Measurements from ENCODE around the gene CFAP74. TPM values are rescaled to one million over a fixed set of nuclear protein-coding genes. Genes with fewer than 3 reads are reported as not detected.

Gene CFAP74
- total RNA-seq, 2 experiments from 2014 or later: not detected

DNA sequence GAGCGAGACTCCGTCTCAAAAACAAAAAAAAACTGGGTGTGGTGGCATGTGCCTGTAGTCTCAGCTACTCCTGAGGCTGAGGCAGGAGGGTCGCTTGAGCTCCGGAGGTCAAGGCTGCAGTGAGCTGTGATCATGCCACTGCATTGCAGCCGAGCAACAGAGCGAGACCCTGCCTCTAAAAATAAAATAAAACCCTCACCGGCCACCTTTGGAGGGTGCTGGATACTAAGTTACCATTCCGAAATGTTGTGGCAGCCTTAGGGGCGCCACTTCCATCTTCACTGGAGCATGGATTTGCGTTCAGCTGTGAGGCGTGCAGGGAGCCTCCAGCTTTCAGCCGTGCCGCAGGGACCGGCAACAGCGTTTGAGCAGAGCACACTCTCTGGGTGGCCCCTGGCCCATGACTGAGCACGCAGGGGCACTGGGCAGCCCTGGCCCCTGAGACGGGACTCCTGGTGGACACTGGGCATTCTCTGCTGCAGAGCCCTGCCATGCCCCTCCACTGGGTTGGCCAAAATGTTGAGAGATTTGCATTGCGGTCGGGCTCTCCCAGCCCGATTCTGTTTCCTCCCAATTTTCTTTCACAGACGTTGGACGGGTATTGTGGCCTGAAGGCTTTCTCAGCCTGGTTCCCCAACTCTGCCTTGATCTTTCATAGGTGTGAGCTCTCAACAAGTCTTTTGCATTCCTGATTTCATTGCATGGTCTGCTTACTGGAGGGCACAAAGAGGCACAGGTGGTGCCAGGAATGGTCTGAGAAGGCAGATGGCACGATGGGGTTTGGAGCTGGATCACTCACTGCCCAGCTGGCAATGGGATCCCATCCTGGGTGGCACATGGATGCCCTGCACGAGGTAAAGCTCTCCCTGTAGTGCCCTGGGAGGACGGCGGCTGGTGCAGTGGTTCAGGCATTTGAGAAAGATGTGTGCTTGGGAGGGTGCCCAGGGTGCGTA lies 5.8 kb upstream of the CFAP74 start:
- ATAC-seq: no peak
- CTCF ChIA-PET: interaction anchor here (1.6 kb wide), 1 partner anchor 35 kb away, joined by 7 read pairs; no protein-coding TSS in a partner anchor
- Mint-ChIP-seq H3K27ac (no peak overlapping the region), H3K4me1 (ENCODE audit: low read depth) (no peaks in the 10 kb centered on the region), H3K27me3 (ENCODE audit: low read depth) (peaks cover 17% of the 10 kb centered on the region), H3K36me3 (ENCODE audit: low read depth) (no peaks in the 10 kb centered on the region), H3K4me3 (no peak overlapping the region), H3K9me3 (ENCODE audit: insufficient read depth) (no peaks in the 10 kb centered on the region)
- DNase-seq: no peak
- POLR2A ChIA-PET: no interaction called here

DNA sequence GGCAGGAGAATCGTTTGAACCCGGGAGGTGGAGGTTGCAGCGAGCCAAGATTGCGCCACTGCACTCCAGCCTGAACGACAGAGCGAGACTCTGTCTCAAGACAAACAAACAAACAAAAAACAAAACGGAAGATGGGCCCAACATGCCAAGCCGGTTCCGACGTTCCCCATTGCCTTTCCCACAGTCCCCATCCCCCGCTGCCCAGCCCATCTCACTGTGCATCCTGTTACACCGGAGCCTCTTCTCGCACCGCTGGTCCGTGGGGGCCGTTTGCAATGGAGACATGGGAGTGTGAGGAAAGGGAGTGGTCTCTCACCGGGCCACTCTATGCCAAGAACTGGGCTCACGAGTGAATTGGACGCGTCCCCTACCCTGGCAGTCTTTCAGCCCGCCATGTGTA lies 1.3 kb upstream of the CFAP74 start:
- DNase-seq: no peak
- H3K27ac Mint-ChIP-seq: no peak overlapping the region
- no peak overlapping the region for H3K4me3 Mint-ChIP-seq
- H3K4me1 Mint-ChIP-seq (ENCODE audit: low read depth): no peaks in the 10 kb centered on the region
- no peaks in the 10 kb centered on the region for H3K9me3 Mint-ChIP-seq (ENCODE audit: insufficient read depth)
- peaks cover 35% of the 10 kb centered on the region for H3K27me3 Mint-ChIP-seq (ENCODE audit: low read depth)
- no peaks in the 10 kb centered on the region for H3K36me3 Mint-ChIP-seq (ENCODE audit: low read depth)
- no peak for ATAC-seq
- POLR2A ChIA-PET: no interaction called here
- CTCF ChIA-PET: no interaction called here

- Mint-ChIP-seq H3K4me1 (ENCODE audit: low read depth) (no peaks in the 10 kb centered on the region), H3K4me3 (no peak overlapping the region), H3K9me3 (ENCODE audit: insufficient read depth) (no peaks in the 10 kb centered on the region), H3K36me3 (ENCODE audit: low read depth) (no peaks in the 10 kb centered on the region), H3K27me3 (ENCODE audit: low read depth) (peaks cover 44% of the 10 kb centered on the region), H3K27ac (no peak overlapping the region)
- DNase-seq (no peak), ATAC-seq (no peak)
- POLR2A ChIA-PET: no interaction called here
- CTCF ChIA-PET: no interaction called here
Observed at GRCh38 chr1:2001773-2002411, 1.7 kb downstream of the CFAP74 start.

GRCh38 chr1:2000850-2001249 lies 2.7 kb downstream of the CFAP74 start:
- H3K36me3 Mint-ChIP-seq (ENCODE audit: low read depth): no peaks in the 10 kb centered on the region
- H3K4me3 Mint-ChIP-seq: no peak overlapping the region
- H3K9me3 Mint-ChIP-seq (ENCODE audit: insufficient read depth): no peaks in the 10 kb centered on the region
- no peak for ATAC-seq
- CTCF ChIA-PET: interaction anchor here (1.6 kb wide), 1 partner anchor 44 kb away, joined by 4 read pairs; no protein-coding TSS in a partner anchor
- H3K4me1 Mint-ChIP-seq (ENCODE audit: low read depth): peaks cover 7% of the 10 kb centered on the region
- DNase-seq: no peak
- POLR2A ChIA-PET: no interaction called here
- no peak overlapping the region for H3K27ac Mint-ChIP-seq
- peaks cover 40% of the 10 kb centered on the region for H3K27me3 Mint-ChIP-seq (ENCODE audit: low read depth)

GRCh38 chr1:2000432-2000831 lies 3.2 kb downstream of the CFAP74 start:
- peaks cover 40% of the 10 kb centered on the region for H3K27me3 Mint-ChIP-seq (ENCODE audit: low read depth)
- DNase-seq (no peak), ATAC-seq (no peak)
- POLR2A ChIA-PET: no interaction called here
- no peaks in the 10 kb centered on the region for H3K9me3 Mint-ChIP-seq (ENCODE audit: insufficient read depth)
- peaks cover 7% of the 10 kb centered on the region for H3K4me1 Mint-ChIP-seq (ENCODE audit: low read depth)
- H3K27ac Mint-ChIP-seq: no peak overlapping the region
- CTCF ChIA-PET: interaction anchor here (1.6 kb wide), 1 partner anchor 44 kb away, joined by 4 read pairs; no protein-coding TSS in a partner anchor
- no peaks in the 10 kb centered on the region for H3K36me3 Mint-ChIP-seq (ENCODE audit: low read depth)
- no peak overlapping the region for H3K4me3 Mint-ChIP-seq

DNA sequence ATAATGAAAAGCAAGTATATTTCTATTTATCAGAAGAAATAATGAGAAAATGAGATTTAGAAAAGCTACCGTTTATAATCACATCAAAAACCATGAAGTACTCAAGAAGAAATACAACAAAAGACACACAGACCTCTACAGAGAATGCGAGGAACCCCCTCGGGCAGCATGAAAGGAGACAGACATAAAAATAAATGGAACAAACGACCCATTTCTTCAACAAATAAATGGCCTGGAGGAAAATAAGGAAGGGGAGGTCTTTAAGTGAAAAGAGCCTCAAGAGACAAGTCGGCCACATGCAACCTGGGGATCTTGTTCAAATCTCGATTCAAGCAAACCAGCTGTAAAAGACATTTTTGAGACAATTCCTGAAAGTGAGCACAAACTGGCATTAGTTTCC lies 6.0 kb downstream of the CFAP74 start:
- H3K36me3 Mint-ChIP-seq (ENCODE audit: low read depth): no peaks in the 10 kb centered on the region
- no peak overlapping the region for H3K4me3 Mint-ChIP-seq
- H3K27ac Mint-ChIP-seq: no peak overlapping the region
- H3K4me1 Mint-ChIP-seq (ENCODE audit: low read depth): peaks cover 7% of the 10 kb centered on the region
- no peaks in the 10 kb centered on the region for H3K9me3 Mint-ChIP-seq (ENCODE audit: insufficient read depth)
- POLR2A ChIA-PET: no interaction called here
- ATAC-seq: no peak
- peaks cover 21% of the 10 kb centered on the region for H3K27me3 Mint-ChIP-seq (ENCODE audit: low read depth)
- no peak for DNase-seq
- CTCF ChIA-PET: no interaction called here

DNA sequence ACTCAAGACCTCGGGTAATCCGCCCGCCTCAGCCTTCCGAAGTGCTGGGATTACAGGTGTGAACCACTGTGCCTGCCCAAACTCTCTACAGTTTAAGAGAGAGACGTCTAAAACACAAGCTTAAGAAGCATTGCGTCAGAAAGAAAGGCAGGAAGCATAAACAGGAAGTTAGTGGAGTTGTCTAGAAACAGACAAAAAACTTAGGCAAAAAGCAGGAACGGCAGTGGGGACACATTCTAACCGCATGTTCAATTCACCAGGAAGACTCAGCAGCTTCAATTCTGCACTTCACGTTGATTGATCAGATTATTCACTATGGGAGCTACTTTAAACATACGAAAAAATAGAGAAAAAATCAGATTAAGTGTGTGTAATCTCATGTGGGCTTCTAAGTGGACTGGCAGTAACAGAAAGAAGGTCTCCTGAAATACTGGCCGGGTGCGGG lies 7.4 kb downstream of the CFAP74 start:
- peaks cover 7% of the 10 kb centered on the region for H3K4me1 Mint-ChIP-seq (ENCODE audit: low read depth)
- CTCF ChIA-PET: no interaction called here
- ATAC-seq (no peak), DNase-seq (no peak)
- H3K27ac Mint-ChIP-seq: peak overlapping the region; percentile 7
- H3K9me3 Mint-ChIP-seq (ENCODE audit: insufficient read depth): no peaks in the 10 kb centered on the region
- H3K4me3 Mint-ChIP-seq: no peak overlapping the region
- POLR2A ChIA-PET: no interaction called here
- H3K27me3 Mint-ChIP-seq (ENCODE audit: low read depth): peaks cover 14% of the 10 kb centered on the region
- no peaks in the 10 kb centered on the region for H3K36me3 Mint-ChIP-seq (ENCODE audit: low read depth)

- no peak overlapping the region for H3K4me3 Mint-ChIP-seq
- CTCF ChIA-PET: no interaction called here
- DNase-seq: no peak
- POLR2A ChIA-PET: no interaction called here
- no peaks in the 10 kb centered on the region for H3K36me3 Mint-ChIP-seq (ENCODE audit: low read depth)
- no peaks in the 10 kb centered on the region for H3K9me3 Mint-ChIP-seq (ENCODE audit: insufficient read depth)
- H3K4me1 Mint-ChIP-seq (ENCODE audit: low read depth): peaks cover 7% of the 10 kb centered on the region
- no peak for ATAC-seq
- peaks cover 14% of the 10 kb centered on the region for H3K27me3 Mint-ChIP-seq (ENCODE audit: low read depth)
- no peak overlapping the region for H3K27ac Mint-ChIP-seq
Observed at GRCh38 chr1:1994536-1994935, 9.1 kb downstream of the CFAP74 start.

GRCh38 chr1:1990222-1990621 lies 13.4 kb downstream of the CFAP74 start:
- CTCF ChIA-PET: interaction anchor here (4.2 kb wide), 1 partner anchor 55 kb away, joined by 13 read pairs; no protein-coding TSS in a partner anchor

DNA sequence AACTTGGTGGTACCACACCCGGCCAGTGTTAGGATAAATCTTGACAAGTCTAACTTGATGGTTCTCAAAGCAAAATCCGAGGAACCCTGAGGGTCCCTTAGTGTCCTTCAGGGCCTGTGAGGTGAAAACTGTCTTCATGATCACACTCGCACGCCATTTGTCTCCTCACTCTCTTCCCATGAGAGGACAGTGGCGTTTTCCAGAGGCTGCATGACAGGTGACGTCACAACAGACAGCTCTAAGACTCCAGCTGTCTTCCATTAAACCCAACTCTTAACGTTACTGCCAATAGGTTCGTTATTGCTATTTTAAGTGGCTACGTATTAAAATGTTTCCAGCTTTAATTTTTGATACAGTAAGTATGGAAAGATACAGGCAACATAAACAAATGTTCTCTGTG lies 13.8 kb downstream of the CFAP74 start:
- no peaks in the 10 kb centered on the region for H3K4me1 Mint-ChIP-seq (ENCODE audit: low read depth)
- ChIA-PET CTCF (interaction anchor here (1.3 to 4.2 kb wide), 2 partner anchors 29 to 55 kb away, joined by 3 to 13 read pairs; no protein-coding TSS in a partner anchor), POLR2A (no interaction called here)
- H3K36me3 Mint-ChIP-seq (ENCODE audit: low read depth): no peaks in the 10 kb centered on the region
- peaks cover 5% of the 10 kb centered on the region for H3K27me3 Mint-ChIP-seq (ENCODE audit: low read depth)
- no peaks in the 10 kb centered on the region for H3K9me3 Mint-ChIP-seq (ENCODE audit: insufficient read depth)
- no peak for ATAC-seq
- no peak overlapping the region for H3K4me3 Mint-ChIP-seq
- H3K27ac Mint-ChIP-seq: no peak overlapping the region
- no peak for DNase-seq

More at GRCh38 chr1:1990222-1990621, 13.4 kb downstream of the CFAP74 start:
- ATAC-seq: no peak
- Mint-ChIP-seq H3K4me1 (ENCODE audit: low read depth) (no peaks in the 10 kb centered on the region), H3K9me3 (ENCODE audit: insufficient read depth) (no peaks in the 10 kb centered on the region), H3K4me3 (no peak overlapping the region), H3K27ac (no peak overlapping the region), H3K36me3 (ENCODE audit: low read depth) (no peaks in the 10 kb centered on the region), H3K27me3 (ENCODE audit: low read depth) (peaks cover 5% of the 10 kb centered on the region)
- POLR2A ChIA-PET: no interaction called here
- no peak for DNase-seq

GRCh38 chr1:1989102-1989542 lies 14.5 kb downstream of the CFAP74 start:
- Mint-ChIP-seq H3K36me3 (ENCODE audit: low read depth) (no peaks in the 10 kb centered on the region), H3K9me3 (ENCODE audit: insufficient read depth) (no peaks in the 10 kb centered on the region), H3K4me1 (ENCODE audit: low read depth) (no peaks in the 10 kb centered on the region), H3K27ac (no peak overlapping the region), H3K4me3 (no peak overlapping the region), H3K27me3 (ENCODE audit: low read depth) (peaks cover 2% of the 10 kb centered on the region)
- ChIA-PET POLR2A (no interaction called here), CTCF (interaction anchor here (1.3 to 4.2 kb wide), 2 partner anchors 28 to 56 kb away, joined by 3 to 13 read pairs; no protein-coding TSS in a partner anchor)
- ATAC-seq (no peak), DNase-seq (no peak)

Measured in activated CD8-positive, alpha-beta T cell treated with anti-CD3 and anti-CD28 coated beads, Interleukin-2, amount 10 ng/mL, durations not matched to agents 7 days and 5 days (primary cell).